PFSK-1 (cell line): ENCODE results near the gene HDAC7.

Experiments used
- FOXP2 ChIP-seq: optimal IDR thresholded peaks from 2 replicates; pipeline ENCODE3; 2011; ENCODE audit warnings: borderline replicate concordance, control low read depth, inconsistent platforms; ENCODE audit not compliant: insufficient read depth; ENCODE audit errors: extremely low read length, extremely low read depth
- POLR2AphosphoS5 ChIP-seq: IDR thresholded peaks from 2 replicates; pipeline ENCODE4 v1.6.1; 2012; ENCODE audit warnings: low read depth, mild to moderate bottlenecking, control low read depth, low read length, moderate library complexity
- REST ChIP-seq, 2 experiments: IDR thresholded peaks; 2 replicates each; pipeline versions ENCODE4 v1.6.1 to v1.8.0; 2011 to 2012; ENCODE audit warnings: low read depth in 2 of 2, low read length in 2 of 2, control low read depth in 1 of 2, inconsistent platforms in 1 of 2, mild to moderate bottlenecking in 1 of 2, moderate library complexity in 1 of 2; ENCODE audit not compliant: insufficient read depth in 1 of 2
- SIN3A ChIP-seq: IDR thresholded peaks from 2 replicates; pipeline ENCODE4 v1.6.1; 2012; ENCODE audit warnings: mild to moderate bottlenecking, low read length, moderate library complexity, borderline replicate concordance; ENCODE audit not compliant: insufficient read depth
- TAF1 ChIP-seq: IDR thresholded peaks from 2 replicates; pipeline ENCODE4 v1.6.1; 2012; ENCODE audit warnings: low read length, control low read depth, borderline replicate concordance; ENCODE audit not compliant: insufficient read depth

The HDAC7 gene

DNA sequence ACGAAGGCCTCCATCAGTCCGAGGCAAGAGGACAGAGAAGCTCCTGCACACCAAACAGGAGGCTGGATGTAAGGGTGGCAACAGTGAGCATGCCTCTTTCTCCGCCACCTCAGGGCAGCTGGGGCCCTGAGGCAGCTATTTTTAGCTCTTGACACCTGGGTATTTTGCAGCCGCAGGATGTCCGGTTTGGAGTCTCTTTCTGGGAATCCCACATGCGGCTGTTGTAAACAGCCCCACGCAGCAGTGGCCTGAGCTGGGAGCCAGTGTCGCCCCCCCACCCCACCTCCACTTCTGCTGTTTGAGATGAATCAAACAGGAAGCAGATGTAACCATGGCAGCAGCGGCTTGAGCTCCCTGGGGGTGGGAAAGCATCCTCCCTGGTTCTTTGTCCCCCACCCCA, 11.7 kb downstream of the HDAC7 start:
- TF ChIP-seq POLR2AphosphoS5 (no peak), FOXP2 (no peak), SIN3A (no peak), TAF1 (no peak), REST (IDR thresholded peaks at IDR 0.05; ENCODE audit: insufficient read depth in 1 of 2, low read depth in 2 of 2, low read length in 2 of 2) (no peak)

- no peak for TF ChIP-seq FOXP2
- no peak for TF ChIP-seq POLR2AphosphoS5
Observed at GRCh38 chr12:47807338-47807737, 12.4 kb downstream of the HDAC7 start.

DNA sequence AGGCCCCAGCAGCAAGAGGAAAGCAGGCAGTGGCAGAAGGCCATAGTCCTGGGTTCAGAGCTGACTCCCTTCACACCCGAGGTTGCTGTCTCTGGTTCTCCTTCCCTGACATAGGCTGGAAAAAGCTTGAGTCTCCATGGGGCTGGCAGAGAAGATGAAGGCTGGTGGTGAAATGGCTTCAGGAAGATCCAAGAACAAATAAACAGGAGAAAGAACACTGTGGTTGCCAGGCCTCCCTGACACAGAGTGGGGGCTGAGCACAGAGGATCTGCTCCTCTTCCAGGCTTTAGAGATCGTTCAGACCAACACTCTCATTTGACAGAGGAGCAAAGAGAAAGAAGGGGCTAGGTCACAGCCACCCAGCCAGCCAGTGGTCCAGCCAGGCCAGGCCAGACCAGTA, 14.3 kb downstream of the HDAC7 start:
- TF ChIP-seq SIN3A (no peak), FOXP2 (no peak), TAF1 (no peak), POLR2AphosphoS5 (no peak), REST (IDR thresholded peaks at IDR 0.05; ENCODE audit: insufficient read depth in 1 of 2, low read depth in 2 of 2, low read length in 2 of 2) (no peak)

GRCh38 chr12:47804171-47804570, 15.5 kb downstream of the HDAC7 start:
- TF ChIP-seq REST (IDR thresholded peaks at IDR 0.05; ENCODE audit: insufficient read depth in 1 of 2, low read depth in 2 of 2, low read length in 2 of 2), result no peak
- TF ChIP-seq POLR2AphosphoS5, result no peak
- TF ChIP-seq TAF1, result no peak
- no peak for TF ChIP-seq SIN3A
- no peak for TF ChIP-seq FOXP2

- TF ChIP-seq SIN3A (no peak), TAF1 (no peak), POLR2AphosphoS5 (no peak), REST (IDR thresholded peaks at IDR 0.05; ENCODE audit: insufficient read depth in 1 of 2, low read depth in 2 of 2, low read length in 2 of 2) (no peak), FOXP2 (no peak)
Observed at GRCh38 chr12:47803191-47803875, 16.4 kb downstream of the HDAC7 start.
